ENCODE measurements around the gene OR2A42.
"Not testable (repeated sequence)": the region's sequence is repeated elsewhere in the genome, so short reads cannot be mapped to it uniquely, and the experiment has no call there.

OR2A42 gene

DNA sequence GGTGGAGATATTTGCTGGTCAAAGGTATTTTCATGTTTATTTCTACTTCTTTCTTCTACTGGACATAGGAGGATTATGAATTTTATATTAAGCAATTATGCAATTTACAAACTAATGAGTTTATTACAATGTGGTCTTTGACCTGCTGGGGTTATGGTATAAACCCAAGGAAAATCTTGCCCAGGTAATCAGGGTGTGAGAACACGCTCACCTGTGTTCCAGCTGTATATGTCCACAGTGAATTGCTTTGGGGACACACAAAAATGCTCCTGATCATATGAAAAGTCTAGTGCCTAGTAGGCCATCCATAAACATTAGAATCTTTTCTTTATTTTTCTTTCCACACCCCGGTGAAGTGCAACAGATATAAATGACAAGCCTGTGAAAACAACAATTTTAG is at the start of gene OR2A42:
TSS of gene OR2A42 (minus strand) at position 241 of the 400 bp plus-strand sequence. CDS start 6,762 bp downstream, outside the sequence.
- DNase-seq = not testable (repeated sequence)

- not testable (repeated sequence) for DNase-seq
These were observed 47.9 kb upstream of the OR2A42 start for GRCh38 chr7:144287171-144287784.

- not testable (repeated sequence) for DNase-seq
These were observed 44.3 kb upstream of the OR2A42 start for GRCh38 chr7:144283716-144284115.

DNA sequence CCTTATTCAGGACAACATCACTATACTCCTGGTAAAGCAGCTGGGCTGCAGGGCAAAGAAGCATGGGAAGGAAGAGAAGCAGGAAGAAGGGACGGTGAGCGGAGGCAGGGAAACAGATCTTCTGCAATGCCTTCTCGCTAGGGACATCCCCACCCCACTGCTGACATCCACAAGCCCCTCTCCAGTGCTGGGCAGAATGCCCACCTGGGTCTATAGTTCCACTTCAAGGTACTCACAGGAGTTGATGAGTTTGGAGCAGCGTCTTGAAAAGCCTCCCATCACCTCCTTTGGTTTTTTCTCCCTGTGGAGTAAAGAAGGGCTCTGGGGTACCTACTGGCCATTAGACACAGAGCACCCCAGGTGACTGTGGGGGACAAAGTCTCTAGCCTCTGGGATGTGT is 43.1 kb upstream of the OR2A42 start:
- DNase-seq = not testable (repeated sequence)

- not testable (repeated sequence) for DNase-seq
These were observed 42.6 kb upstream of the OR2A42 start for GRCh38 chr7:144281981-144282380.

GRCh38 chr7:144280010-144280409 is 40.6 kb upstream of the OR2A42 start:
- not testable (repeated sequence) for DNase-seq

- DNase-seq = not testable (repeated sequence)
These were observed 35.9 kb upstream of the OR2A42 start for GRCh38 chr7:144275281-144275680.

GRCh38 chr7:144269188-144269587 is 29.8 kb upstream of the OR2A42 start, which contains the start of gene CTAGE8:
Gene CTAGE8, minus strand, starts transcription at chr7:144269288. Its CDS starts 38 bp downstream, at chr7:144269250.
- not testable (repeated sequence) for DNase-seq

DNA sequence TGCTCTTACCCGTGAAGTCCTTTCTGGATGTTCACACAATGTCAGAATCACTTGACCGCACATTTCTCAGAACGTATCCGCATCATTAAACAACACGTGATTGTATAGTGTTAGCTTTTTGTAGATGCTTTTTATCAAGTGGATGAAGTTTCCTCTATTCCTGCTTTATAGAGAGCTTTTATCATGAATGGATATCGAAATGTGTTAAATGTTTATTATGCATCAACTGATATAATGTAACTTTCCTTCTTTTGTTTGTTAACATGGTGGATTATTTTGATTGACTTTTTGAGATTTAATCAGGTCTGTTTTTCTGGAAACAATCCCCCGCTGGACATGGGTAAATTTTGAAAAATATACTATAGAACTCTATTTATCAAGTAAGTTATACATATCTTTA is 25.3 kb upstream of the OR2A42 start, which contains the start of gene OR2A7:
TSS of gene OR2A7 (minus strand) at position 101 of the 400 bp plus-strand sequence. CDS start 5,164 bp downstream, outside the sequence.
- not testable (repeated sequence) for DNase-seq

DNA sequence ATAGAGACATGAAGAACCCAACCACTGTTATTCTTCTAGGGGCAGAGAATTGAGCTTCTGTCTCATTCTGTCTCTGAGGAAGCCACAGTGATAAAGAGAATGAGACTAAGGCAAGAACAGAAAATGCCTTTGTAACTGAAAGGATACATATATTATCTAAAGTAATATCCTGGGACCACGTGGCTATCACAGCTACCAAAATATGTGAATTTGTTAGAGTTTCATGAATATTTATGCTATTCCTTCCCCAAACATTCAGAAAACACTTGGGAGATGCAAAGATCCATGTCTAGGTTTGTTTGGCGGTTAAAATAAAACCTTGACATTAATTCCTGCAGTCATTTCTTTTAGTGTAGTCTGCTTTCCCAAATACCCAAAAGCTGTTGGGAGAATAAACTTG is 22.7 kb upstream of the OR2A42 start:
- DNase-seq = not testable (repeated sequence)

DNA sequence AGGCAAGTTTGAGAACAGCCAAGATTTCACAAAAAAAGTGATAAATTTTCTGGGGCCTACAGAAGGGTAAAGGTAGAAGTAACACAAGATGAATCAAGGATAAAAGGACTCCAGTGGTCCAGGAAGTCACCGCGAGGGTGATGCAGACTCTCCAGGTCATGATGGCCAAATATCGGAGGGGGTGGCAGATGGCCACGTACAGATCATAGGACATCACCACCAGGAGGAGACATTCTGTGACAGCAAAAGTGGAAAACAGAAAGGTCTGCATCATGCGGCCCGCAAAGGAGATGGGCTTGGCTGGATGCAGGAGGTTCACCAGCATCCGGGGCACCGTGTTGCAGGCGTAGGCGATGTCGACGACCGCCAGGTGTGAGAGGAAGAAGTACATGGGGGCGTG is 19.7 kb upstream of the OR2A42 start:
- not testable (repeated sequence) for DNase-seq

GRCh38 chr7:144256112-144256511 is 16.7 kb upstream of the OR2A42 start:
- no peak for DNase-seq

GRCh38 chr7:144255471-144255897 is 16.1 kb upstream of the OR2A42 start:
- DNase-seq = no peak

- DNase-seq = not testable (repeated sequence)
These were observed 12.9 kb upstream of the OR2A42 start for GRCh38 chr7:144252307-144252706.

DNA sequence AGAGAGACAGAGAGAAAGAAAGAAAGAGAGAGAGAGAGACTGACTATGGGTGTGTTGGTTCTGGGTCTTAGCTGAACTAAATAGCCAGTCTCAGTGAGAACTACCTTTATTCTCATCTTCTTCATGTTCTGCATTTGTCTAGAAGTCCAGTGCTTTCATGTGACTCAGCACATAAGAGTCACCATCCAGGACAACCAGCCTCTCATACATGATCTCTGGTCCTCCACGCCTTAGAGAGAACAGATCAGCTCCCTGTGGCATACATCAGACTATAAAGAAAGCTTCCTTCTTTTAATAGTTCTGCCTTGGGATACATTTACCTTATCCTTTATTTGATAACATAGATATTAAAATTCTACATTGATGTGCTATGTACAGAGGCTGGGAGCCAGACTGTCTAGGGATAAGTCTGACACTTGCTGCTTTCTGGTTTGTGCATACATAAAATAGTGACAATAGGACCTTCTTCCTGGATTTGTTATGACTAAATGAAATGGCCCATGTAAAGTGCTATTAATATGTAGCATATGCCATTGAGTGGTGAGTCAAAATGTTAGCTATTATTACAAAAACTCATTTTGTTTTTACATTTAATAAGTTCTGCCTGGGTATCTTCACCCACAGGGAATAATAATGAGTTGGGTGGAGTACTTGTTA is 8.4 kb upstream of the OR2A42 start:
- not testable (repeated sequence) for DNase-seq

- DNase-seq = not testable (repeated sequence)
These were observed 7.6 kb upstream of the OR2A42 start for GRCh38 chr7:144246967-144247366.

- not testable (repeated sequence) for DNase-seq
These were observed 6.0 kb upstream of the OR2A42 start for GRCh38 chr7:144245372-144245771.

- not testable (repeated sequence) for DNase-seq
These were observed 799 bp downstream of the OR2A42 start for GRCh38 chr7:144238530-144239082.

GRCh38 chr7:144233039-144233438 is 6.4 kb downstream of the OR2A42 start:
- not testable (repeated sequence) for DNase-seq

DNA sequence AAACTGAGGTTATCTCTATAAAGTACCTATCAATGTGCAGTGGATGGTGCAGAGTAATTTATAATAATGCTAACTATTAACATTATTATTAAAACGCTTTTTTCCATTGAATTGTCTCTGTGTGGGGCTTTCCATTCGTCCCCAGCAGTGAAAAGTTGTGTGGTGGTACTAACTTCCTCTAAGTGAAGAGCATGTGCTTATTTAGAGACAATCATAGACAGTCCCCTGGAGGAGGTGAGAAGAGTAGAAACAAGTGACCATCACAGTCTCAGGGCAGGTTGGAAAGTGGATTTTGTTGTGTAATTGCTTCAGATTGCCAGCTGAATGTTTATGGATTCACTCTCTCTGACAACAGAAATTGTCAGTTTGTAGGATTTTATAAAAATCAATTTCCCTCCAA is 8.4 kb downstream of the OR2A42 start:
- DNase-seq = not testable (repeated sequence)

DNA sequence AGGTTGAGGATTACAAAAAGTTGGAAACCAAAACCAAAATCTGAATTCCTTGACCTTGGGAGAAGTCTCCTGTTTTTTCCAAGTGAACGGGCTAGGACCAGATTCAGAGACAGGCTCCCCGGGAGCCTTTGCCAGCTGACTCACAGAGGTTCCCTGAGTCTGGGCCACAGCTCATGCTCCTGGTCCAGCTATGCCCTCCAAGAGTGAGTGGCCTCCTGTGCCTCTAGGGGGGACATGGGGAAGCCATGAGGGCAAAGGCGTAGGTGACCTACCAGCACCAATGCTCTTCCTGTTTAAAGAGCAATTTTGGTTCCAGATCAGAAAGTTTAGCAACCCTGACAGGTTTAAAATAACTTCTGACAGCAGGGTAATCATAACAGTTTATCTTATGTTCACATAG is 10.6 kb downstream of the OR2A42 start:
- not testable (repeated sequence) for DNase-seq

DNA sequence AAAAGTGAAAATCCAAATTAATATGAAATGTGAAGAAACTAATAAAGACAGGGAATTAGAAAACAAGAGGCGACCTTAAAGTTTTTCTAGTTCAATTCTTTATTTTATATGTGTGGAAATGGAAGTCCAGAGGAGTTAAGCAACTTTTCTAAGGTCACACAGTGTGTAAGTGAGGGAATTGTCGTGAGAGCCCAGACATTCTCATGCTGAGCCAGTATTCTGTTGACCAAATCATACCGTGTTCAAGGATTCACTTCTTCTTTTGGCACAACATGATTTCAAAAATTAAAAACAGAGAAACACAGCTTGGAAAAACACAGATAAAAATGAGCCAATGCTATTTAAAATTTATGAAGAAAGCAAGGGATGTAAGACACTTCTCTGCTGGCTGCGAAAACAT is 12.5 kb downstream of the OR2A42 start:
- not testable (repeated sequence) for DNase-seq

GRCh38 chr7:144223675-144224074 is 15.7 kb downstream of the OR2A42 start:
- not testable (repeated sequence) for DNase-seq

- not testable (repeated sequence) for DNase-seq
These were observed 18.9 kb downstream of the OR2A42 start for GRCh38 chr7:144220531-144220930.

Data from stimulated activated CD8-positive, alpha-beta memory T cell treated with anti-CD3 and anti-CD28 coated beads, Interleukin-4, amount 100 ng/mL, for 48 hours (primary cell).